ENCODE results near the gene MAMLD1.
A peak's percentile ranks its signal among the peaks of the same experiment; 100 is the strongest.

The MAMLD1 gene

DNA sequence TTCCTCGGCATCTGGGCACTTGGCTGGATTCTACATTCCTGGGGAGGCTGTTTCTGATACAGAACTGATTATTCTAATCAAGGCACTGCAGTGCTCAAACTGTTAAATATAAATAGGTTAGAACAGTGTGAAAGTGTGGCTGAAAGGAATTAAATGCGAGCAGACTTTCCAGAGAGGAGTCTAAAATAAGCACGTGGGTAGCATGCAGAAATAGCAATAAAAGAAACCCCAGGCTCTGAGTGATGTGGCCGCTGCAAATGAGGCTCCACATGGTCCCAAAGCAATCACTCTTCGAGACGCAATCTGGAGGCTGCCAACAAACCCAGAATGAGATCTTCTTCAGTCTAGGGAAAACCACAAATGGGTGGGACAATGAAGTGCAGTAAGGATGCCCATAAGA, 174.7 kb downstream of the MAMLD1 start:
- H3K9me3 ChIP-seq (ENCODE audit: control insufficient read depth in 1 of 2, low read length in 2 of 2): no peaks in the 10 kb centered on the region
- no peaks in the 10 kb centered on the region for H3K36me3 ChIP-seq (ENCODE audit: control insufficient read depth in 1 of 2, insufficient read depth in 2 of 2, low read length in 2 of 2)
- no peaks in the 10 kb centered on the region for H3K27me3 ChIP-seq (ENCODE audit: control insufficient read depth in 1 of 2, insufficient read depth in 2 of 2, low read length in 2 of 2)
- H3K4me1 ChIP-seq (ENCODE audit: control insufficient read depth in 1 of 2, insufficient read depth in 2 of 2, low read length in 2 of 2): no peaks in the 10 kb centered on the region
- no peak overlapping the region for H3K27ac ChIP-seq (ENCODE audit: low read depth, low read length)
- no peak overlapping the region for H3K4me3 ChIP-seq (ENCODE audit: low read depth in 1 of 2, low read length in 2 of 2)
- no peak overlapping the region for H3K9ac ChIP-seq (ENCODE audit: low read depth in 1 of 2, low read length in 2 of 2)

DNA sequence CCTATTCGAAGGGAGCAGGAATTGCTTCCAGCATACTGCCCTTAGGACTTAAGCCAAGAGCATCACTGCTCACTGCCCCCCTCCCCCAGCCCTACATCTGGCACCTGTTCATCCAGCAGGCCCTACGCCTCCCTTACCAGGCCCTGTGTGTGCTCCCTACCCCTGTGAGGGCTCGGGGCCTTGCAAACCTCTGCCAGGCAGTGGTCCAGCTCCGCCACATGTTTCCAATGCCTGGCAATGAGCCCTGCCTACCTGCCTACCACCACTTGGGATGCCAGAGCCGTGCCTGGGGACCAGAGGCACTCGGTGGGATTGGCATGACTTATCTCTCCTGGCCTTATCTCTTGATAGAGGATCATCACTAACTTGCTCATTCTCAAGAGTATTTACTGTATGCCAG, 177.8 kb downstream of the MAMLD1 start:
- Histone ChIP-seq H3K4me1 (ENCODE audit: control insufficient read depth in 1 of 2, insufficient read depth in 2 of 2, low read length in 2 of 2) (no peaks in the 10 kb centered on the region), H3K9me3 (ENCODE audit: control insufficient read depth in 1 of 2, low read length in 2 of 2) (no peaks in the 10 kb centered on the region), H3K36me3 (ENCODE audit: control insufficient read depth in 1 of 2, insufficient read depth in 2 of 2, low read length in 2 of 2) (no peaks in the 10 kb centered on the region), H3K4me3 (ENCODE audit: low read depth in 1 of 2, low read length in 2 of 2) (no peak overlapping the region), H3K9ac (ENCODE audit: low read depth in 1 of 2, low read length in 2 of 2) (no peak overlapping the region), H3K27me3 (ENCODE audit: control insufficient read depth in 1 of 2, insufficient read depth in 2 of 2, low read length in 2 of 2) (no peaks in the 10 kb centered on the region), H3K27ac (ENCODE audit: low read depth, low read length) (no peak overlapping the region)

DNA sequence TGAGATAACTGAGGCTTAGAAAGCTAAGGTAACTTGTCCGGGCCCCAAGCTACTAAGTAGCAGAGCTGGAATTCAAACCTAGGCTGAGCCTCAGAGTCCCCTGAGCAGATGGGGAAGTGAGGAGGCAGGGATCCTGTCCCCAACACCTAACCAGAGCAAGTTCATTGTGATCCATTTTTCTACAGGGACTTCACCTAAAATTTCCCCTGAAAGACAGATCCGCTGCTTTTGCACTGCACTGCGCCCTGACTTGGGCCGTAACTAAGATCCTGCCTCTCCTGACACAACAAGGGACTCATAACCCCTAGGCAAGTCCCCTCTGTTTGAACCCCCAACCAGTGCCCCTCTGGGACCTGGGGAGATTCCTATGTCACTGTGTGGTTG, 179.7 kb downstream of the MAMLD1 start:
- H3K9ac ChIP-seq (ENCODE audit: low read depth in 1 of 2, low read length in 2 of 2): no peak overlapping the region
- no peaks in the 10 kb centered on the region for H3K27me3 ChIP-seq (ENCODE audit: control insufficient read depth in 1 of 2, insufficient read depth in 2 of 2, low read length in 2 of 2)
- no peaks in the 10 kb centered on the region for H3K36me3 ChIP-seq (ENCODE audit: control insufficient read depth in 1 of 2, insufficient read depth in 2 of 2, low read length in 2 of 2)
- no peaks in the 10 kb centered on the region for H3K9me3 ChIP-seq (ENCODE audit: control insufficient read depth in 1 of 2, low read length in 2 of 2)
- peaks cover 7 to 8% of the 10 kb centered on the region in 2 donors for H3K4me1 ChIP-seq (ENCODE audit: control insufficient read depth in 1 of 2, insufficient read depth in 2 of 2, low read length in 2 of 2)
- no peak overlapping the region for H3K27ac ChIP-seq (ENCODE audit: low read depth, low read length)
- no peak overlapping the region for H3K4me3 ChIP-seq (ENCODE audit: low read depth in 1 of 2, low read length in 2 of 2)

DNA sequence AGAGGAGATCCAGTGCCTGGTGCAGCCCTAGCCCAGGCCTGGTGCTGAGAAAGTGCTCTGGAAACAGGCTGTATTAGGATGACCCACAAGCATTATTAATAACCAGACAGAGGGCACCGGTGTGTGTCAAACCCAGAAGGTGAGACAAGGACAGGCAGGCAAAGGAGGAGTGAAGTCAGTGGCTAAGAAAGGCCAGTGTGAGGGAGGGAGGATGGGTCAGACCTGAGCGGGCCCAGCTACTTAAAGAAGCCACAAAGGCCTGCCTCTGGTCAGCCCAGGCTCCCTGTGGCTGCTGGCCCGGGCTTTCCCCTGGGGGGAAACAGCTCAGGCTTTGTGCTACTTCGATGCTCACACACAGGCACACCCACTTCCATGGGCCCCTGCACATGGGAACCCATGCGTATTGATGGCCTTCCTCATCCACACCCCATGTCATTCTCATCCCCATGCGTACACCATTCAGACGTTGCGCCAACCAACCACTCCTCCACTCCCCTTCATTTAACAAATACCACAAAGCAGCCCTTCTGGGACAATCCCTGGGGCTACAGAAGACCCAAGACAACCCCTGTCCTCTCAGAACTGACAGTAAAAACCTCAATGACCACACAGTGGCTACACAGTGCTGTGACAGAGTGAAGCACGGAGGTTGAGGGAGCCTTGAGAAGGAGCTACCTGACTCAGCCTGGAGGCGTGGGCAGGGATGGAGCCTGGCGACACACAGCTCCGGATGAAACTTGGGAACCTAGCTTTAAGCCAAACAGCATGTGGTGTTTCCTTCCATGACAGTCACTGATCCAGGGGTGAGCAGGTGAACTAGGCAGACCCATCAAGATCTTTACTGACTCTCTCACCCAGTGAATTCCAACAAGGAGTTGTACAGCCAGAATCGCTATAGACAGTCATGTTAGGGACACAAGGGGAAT, 180.4 kb downstream of the MAMLD1 start:
- no peaks in the 10 kb centered on the region for H3K27me3 ChIP-seq (ENCODE audit: control insufficient read depth in 1 of 2, insufficient read depth in 2 of 2, low read length in 2 of 2)
- peaks cover 13% of the 10 kb centered on the region in 2 donors for H3K4me1 ChIP-seq (ENCODE audit: control insufficient read depth in 1 of 2, insufficient read depth in 2 of 2, low read length in 2 of 2)
- H3K4me3 ChIP-seq (ENCODE audit: low read depth in 1 of 2, low read length in 2 of 2): no peak overlapping the region
- H3K27ac ChIP-seq (ENCODE audit: low read depth, low read length): no peak overlapping the region
- no peaks in the 10 kb centered on the region for H3K9me3 ChIP-seq (ENCODE audit: control insufficient read depth in 1 of 2, low read length in 2 of 2)
- no peak overlapping the region for H3K9ac ChIP-seq (ENCODE audit: low read depth in 1 of 2, low read length in 2 of 2)
- H3K36me3 ChIP-seq (ENCODE audit: control insufficient read depth in 1 of 2, insufficient read depth in 2 of 2, low read length in 2 of 2): no peaks in the 10 kb centered on the region

DNA sequence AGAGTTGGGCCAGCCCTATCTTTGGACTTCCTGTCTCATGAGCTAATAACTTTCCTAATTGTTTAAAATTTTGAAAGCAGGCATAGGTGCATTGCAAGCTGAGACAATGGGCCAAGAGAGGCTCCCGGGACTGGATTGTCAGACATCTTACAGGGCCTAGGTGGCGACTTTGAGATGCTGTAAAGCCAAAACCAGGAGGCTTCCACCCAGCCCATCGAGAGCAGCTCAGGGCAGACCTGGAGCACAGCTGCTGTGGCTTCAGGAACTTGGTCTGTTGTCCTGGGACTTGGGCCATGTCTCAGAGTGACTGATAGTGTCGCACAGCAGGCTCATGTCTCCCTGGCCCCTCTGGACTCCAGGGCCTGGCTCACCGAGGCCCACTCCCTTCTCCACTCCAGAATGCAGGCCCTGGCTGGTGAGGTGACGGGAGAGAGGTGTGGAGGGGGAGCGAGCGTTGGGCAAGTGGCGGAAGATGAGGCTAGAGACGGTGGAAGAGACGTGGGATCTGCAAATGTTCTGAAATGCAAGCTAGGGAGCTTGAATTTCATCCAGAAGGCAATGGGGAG, 181.2 kb downstream of the MAMLD1 start:
- H3K4me1 ChIP-seq (ENCODE audit: control insufficient read depth in 1 of 2, insufficient read depth in 2 of 2, low read length in 2 of 2): peaks cover 13% of the 10 kb centered on the region in 2 donors

DNA sequence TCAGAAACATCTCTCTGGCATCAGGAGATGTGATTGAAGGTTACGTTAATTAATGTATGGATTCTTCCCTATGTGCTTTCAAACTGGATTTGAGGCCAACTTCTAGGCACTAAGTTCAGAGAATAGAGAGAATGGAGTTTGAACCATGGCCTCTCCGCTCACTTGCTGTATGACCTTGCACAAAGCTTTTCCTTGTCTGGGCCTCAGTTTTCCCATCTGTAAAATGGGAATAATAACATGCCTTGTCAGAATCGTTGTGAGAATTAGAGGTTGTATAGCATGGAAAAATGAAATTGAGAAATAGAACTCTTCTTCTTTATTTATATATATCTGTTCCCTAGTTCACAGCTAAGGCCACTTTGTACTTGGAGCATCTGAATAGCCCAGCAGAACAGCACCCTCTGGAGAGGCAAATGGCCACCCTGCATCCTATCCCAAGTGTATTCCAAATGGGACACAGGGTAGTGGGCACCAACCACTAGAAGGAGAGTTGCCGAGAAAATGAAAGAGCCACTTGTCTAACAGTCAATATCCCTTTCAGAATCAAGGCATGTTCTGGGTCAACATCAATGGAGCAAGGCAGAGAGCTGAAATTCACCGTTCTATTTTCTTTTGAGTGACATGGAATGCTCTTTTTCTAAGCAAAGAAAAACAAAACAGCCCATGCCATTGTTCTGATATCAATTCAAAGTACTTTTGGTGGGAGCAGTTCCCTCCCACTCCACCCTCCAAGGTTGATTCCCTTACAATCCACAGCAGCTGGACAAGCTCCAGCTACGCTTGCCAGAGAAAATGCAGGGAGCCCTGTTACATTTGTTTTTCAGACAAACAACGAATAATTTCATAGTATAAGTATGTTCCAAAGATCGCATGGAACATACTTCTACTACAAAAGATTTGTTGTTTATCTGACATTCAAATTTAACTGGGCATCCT, 182.0 kb downstream of the MAMLD1 start:
- H3K36me3 ChIP-seq (ENCODE audit: control insufficient read depth in 1 of 2, insufficient read depth in 2 of 2, low read length in 2 of 2): no peaks in the 10 kb centered on the region
- H3K9me3 ChIP-seq (ENCODE audit: control insufficient read depth in 1 of 2, low read length in 2 of 2): no peaks in the 10 kb centered on the region
- H3K4me3 ChIP-seq (ENCODE audit: low read depth in 1 of 2, low read length in 2 of 2): no peak overlapping the region
- no peak overlapping the region for H3K27ac ChIP-seq (ENCODE audit: low read depth, low read length)
- H3K9ac ChIP-seq (ENCODE audit: low read depth in 1 of 2, low read length in 2 of 2): no peak overlapping the region
- H3K4me1 ChIP-seq (ENCODE audit: control insufficient read depth in 1 of 2, insufficient read depth in 2 of 2, low read length in 2 of 2): peaks cover 13% of the 10 kb centered on the region in 2 donors
- H3K27me3 ChIP-seq (ENCODE audit: control insufficient read depth in 1 of 2, insufficient read depth in 2 of 2, low read length in 2 of 2): no peaks in the 10 kb centered on the region

More for the DNA sequence above, 181.2 kb downstream of the MAMLD1 start:
- Histone ChIP-seq H3K27me3 (ENCODE audit: control insufficient read depth in 1 of 2, insufficient read depth in 2 of 2, low read length in 2 of 2) (no peaks in the 10 kb centered on the region), H3K36me3 (ENCODE audit: control insufficient read depth in 1 of 2, insufficient read depth in 2 of 2, low read length in 2 of 2) (no peaks in the 10 kb centered on the region), H3K27ac (ENCODE audit: low read depth, low read length) (no peak overlapping the region), H3K4me3 (ENCODE audit: low read depth in 1 of 2, low read length in 2 of 2) (no peak overlapping the region), H3K9me3 (ENCODE audit: control insufficient read depth in 1 of 2, low read length in 2 of 2) (no peaks in the 10 kb centered on the region), H3K9ac (ENCODE audit: low read depth in 1 of 2, low read length in 2 of 2) (no peak overlapping the region)

DNA sequence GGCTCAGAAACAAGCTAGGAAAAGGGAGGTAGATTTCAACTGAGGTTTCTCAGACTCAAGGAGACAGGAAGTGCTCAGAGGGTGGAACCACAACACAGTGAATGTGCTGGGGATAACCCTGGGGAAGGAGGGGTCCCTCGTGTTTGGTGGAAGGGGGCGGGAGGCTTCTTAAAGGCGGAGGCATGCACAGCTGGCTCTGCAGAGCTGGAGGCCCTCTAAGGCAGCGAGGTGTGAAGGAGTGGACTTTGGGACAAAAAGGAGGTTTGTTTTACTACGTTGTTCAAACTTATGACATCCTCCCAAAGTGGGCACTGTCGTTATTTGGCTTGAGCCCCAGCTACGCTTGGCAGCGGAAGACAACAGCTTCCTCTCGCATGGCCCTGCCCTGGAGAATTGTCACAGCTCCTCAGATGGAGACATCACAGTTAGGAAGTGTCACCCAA, 183.6 kb downstream of the MAMLD1 start:
- Histone ChIP-seq H3K27ac (ENCODE audit: low read depth, low read length) (no peak overlapping the region), H3K4me3 (ENCODE audit: low read depth in 1 of 2, low read length in 2 of 2) (no peak overlapping the region)

DNA sequence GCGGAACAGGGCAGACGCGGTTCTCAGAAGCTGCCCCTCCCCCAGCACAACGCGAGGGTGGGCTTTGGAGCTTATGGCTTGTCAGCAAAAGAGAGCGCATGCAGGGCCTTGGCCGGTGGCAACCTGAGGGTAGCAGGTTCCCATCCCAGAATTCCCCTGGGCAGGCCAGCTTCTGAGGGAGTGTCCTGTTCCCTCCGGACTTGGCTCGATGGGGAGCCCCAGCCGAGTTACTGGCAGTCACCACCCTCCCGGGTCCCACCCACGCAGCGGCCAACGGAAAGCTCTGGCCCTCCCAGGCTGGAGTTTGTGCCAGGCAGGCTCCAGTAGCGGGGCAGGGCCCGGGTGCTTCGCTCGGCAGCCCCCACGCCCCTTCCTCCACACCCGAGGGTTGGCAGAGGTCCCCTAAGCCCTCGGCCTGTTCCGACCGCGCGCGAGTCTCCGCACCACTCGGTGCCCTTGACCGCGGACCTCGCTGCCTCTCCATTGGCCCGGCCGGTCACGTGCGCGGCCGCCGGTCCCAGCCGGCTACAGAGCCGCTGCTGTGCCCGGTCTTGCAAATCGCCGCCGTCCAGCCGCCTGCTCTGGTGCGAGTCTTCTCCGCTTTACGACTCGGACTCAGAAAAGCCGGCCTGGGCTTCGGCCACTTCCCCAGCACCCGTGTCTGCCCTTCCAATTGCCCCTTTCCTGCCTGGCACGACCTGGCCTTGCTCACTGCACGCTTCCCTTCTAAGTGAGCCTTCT, 184.4 kb downstream of the MAMLD1 start:
- no peaks in the 10 kb centered on the region for H3K9me3 ChIP-seq (ENCODE audit: control insufficient read depth in 1 of 2, low read length in 2 of 2)
- H3K4me1 ChIP-seq (ENCODE audit: control insufficient read depth in 1 of 2, insufficient read depth in 2 of 2, low read length in 2 of 2): peaks cover 13% of the 10 kb centered on the region in 2 donors
- no peaks in the 10 kb centered on the region for H3K36me3 ChIP-seq (ENCODE audit: control insufficient read depth in 1 of 2, insufficient read depth in 2 of 2, low read length in 2 of 2)
- peak overlapping the region in 1 of 2 donors; percentile 43 for H3K9ac ChIP-seq (ENCODE audit: low read depth in 1 of 2, low read length in 2 of 2)
- no peaks in the 10 kb centered on the region for H3K27me3 ChIP-seq (ENCODE audit: control insufficient read depth in 1 of 2, insufficient read depth in 2 of 2, low read length in 2 of 2)
- H3K27ac ChIP-seq (ENCODE audit: low read depth, low read length): peak overlapping the region; percentile 32
- peak overlapping the region; percentile 56 to 68 for H3K4me3 ChIP-seq (ENCODE audit: low read depth in 1 of 2, low read length in 2 of 2)

More for the DNA sequence above, 183.6 kb downstream of the MAMLD1 start:
- peaks cover 13% of the 10 kb centered on the region in 2 donors for H3K4me1 ChIP-seq (ENCODE audit: control insufficient read depth in 1 of 2, insufficient read depth in 2 of 2, low read length in 2 of 2)
- H3K9me3 ChIP-seq (ENCODE audit: control insufficient read depth in 1 of 2, low read length in 2 of 2): no peaks in the 10 kb centered on the region
- no peak overlapping the region for H3K9ac ChIP-seq (ENCODE audit: low read depth in 1 of 2, low read length in 2 of 2)
- H3K27me3 ChIP-seq (ENCODE audit: control insufficient read depth in 1 of 2, insufficient read depth in 2 of 2, low read length in 2 of 2): no peaks in the 10 kb centered on the region
- no peaks in the 10 kb centered on the region for H3K36me3 ChIP-seq (ENCODE audit: control insufficient read depth in 1 of 2, insufficient read depth in 2 of 2, low read length in 2 of 2)

DNA sequence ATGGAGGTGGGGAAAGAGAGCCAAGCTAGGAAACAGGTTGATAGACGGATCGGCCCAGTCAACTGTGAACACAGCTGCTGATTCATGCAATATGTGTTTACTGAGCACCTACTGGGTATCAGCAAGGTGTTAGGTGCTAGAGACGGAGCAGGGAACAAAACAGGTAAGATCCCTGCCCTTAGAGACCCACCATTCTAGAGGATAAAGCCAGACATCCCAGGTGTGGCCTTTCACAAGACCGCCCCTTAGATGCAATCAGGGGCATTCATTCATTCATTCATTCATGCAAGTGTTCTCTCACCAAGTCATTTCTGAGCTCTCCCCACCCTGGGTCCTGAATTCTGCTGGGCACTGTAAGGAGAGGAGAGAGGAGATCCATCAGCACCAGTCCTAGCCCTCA, 185.1 kb downstream of the MAMLD1 start:
- Histone ChIP-seq H3K27me3 (ENCODE audit: control insufficient read depth in 1 of 2, insufficient read depth in 2 of 2, low read length in 2 of 2) (no peaks in the 10 kb centered on the region), H3K27ac (ENCODE audit: low read depth, low read length) (no peak overlapping the region), H3K9ac (ENCODE audit: low read depth in 1 of 2, low read length in 2 of 2) (no peak overlapping the region), H3K4me1 (ENCODE audit: control insufficient read depth in 1 of 2, insufficient read depth in 2 of 2, low read length in 2 of 2) (peaks cover 13% of the 10 kb centered on the region in 2 donors), H3K36me3 (ENCODE audit: control insufficient read depth in 1 of 2, insufficient read depth in 2 of 2, low read length in 2 of 2) (no peaks in the 10 kb centered on the region), H3K4me3 (ENCODE audit: low read depth in 1 of 2, low read length in 2 of 2) (peak overlapping the region; percentile 56 to 68), H3K9me3 (ENCODE audit: control insufficient read depth in 1 of 2, low read length in 2 of 2) (no peaks in the 10 kb centered on the region)

Measured in duodenal mucosa (tissue), 2 donors.